Mesenchymal stem cell (in vitro differentiated cells and primary cell): ENCODE results near the gene FAM50B.

Experiments used
- DNase-seq: peaks from one replicate; pipeline ENCODE4 v3.0.0-alpha.2; 2013
- H2AFZ ChIP-seq: one replicate; pipeline ENCODE4 v1.6.1; 2013; ENCODE audit warnings: low read depth, mild to moderate bottlenecking, control low read depth, inconsistent platforms, low read length, moderate library complexity
- H2AK5ac ChIP-seq: 2 replicates; pipeline ENCODE4 v1.6.1; 2013; ENCODE audit warnings: low read length, moderate library complexity, mild to moderate bottlenecking, inconsistent platforms; ENCODE audit not compliant: severe bottlenecking
- H2BK120ac ChIP-seq: one replicate; pipeline ENCODE4 v1.6.1; 2013; ENCODE audit warnings: low read depth, mild to moderate bottlenecking, inconsistent platforms, low read length, moderate library complexity
- H2BK12ac ChIP-seq, 2 experiments: one replicate each; pipeline ENCODE4 v1.6.1; 2013; ENCODE audit warnings: inconsistent platforms in 2 of 2, low read length in 2 of 2, mild to moderate bottlenecking in 2 of 2, moderate library complexity in 2 of 2, control low read depth in 1 of 2
- H2BK15ac ChIP-seq: one replicate; pipeline ENCODE4 v1.6.1; 2013; ENCODE audit warnings: mild to moderate bottlenecking, low read depth, inconsistent platforms; ENCODE audit not compliant: poor library complexity, severe bottlenecking
- H2BK5ac ChIP-seq: 2 replicates; pipeline ENCODE4 v1.6.1; 2013; ENCODE audit warnings: low read depth, mild to moderate bottlenecking, low read length, control low read depth, inconsistent platforms; ENCODE audit not compliant: poor library complexity, severe bottlenecking
- H3K14ac ChIP-seq, 2 experiments: one replicate each; pipeline ENCODE4 v1.6.1; 2013; ENCODE audit warnings: inconsistent platforms in 2 of 2, low read length in 2 of 2, control low read depth in 1 of 2, mild to moderate bottlenecking in 1 of 2, moderate library complexity in 1 of 2
- H3K18ac ChIP-seq, 2 experiments: one replicate each; pipeline ENCODE4 v1.6.1; 2013; ENCODE audit warnings: inconsistent platforms in 2 of 2, low read length in 2 of 2, control low read depth in 1 of 2, low read depth in 1 of 2, mild to moderate bottlenecking in 1 of 2
- H3K23ac ChIP-seq, 2 experiments: one replicate each; pipeline ENCODE4 v1.6.1; 2013; ENCODE audit warnings: inconsistent platforms in 2 of 2, low read length in 2 of 2, mild to moderate bottlenecking in 2 of 2, moderate library complexity in 2 of 2, control low read depth in 1 of 2
- H3K27ac ChIP-seq: 2 replicates; pipeline ENCODE4 v1.5.1; 2013; ENCODE audit warnings: mild to moderate bottlenecking, moderate library complexity, low read length, control low read depth, inconsistent platforms; ENCODE audit not compliant: poor library complexity, severe bottlenecking
- H3K27me3 ChIP-seq, 2 experiments: 2 replicates each; pipeline versions ENCODE4 v1.6.1 to v1.7.0; 2013; ENCODE audit warnings: low read length in 2 of 2, mild to moderate bottlenecking in 2 of 2, moderate library complexity in 2 of 2, control low read depth in 1 of 2, inconsistent platforms in 1 of 2; ENCODE audit not compliant: control insufficient read depth in 1 of 2, insufficient read depth in 1 of 2
- H3K36me3 ChIP-seq, 2 experiments: 2 replicates each; pipeline versions ENCODE4 v1.6.1 to v1.7.0; 2013; ENCODE audit warnings: low read length in 2 of 2, control low read depth in 1 of 2, inconsistent platforms in 1 of 2, low read depth in 1 of 2, mild to moderate bottlenecking in 1 of 2; ENCODE audit not compliant: insufficient read depth in 2 of 2, control insufficient read depth in 1 of 2
- H3K4ac ChIP-seq, 2 experiments: one replicate each; pipeline ENCODE4 v1.6.1; 2013; ENCODE audit warnings: inconsistent platforms in 2 of 2, low read length in 2 of 2, mild to moderate bottlenecking in 2 of 2, moderate library complexity in 2 of 2, control low read depth in 1 of 2, low read depth in 1 of 2
- H3K4me1 ChIP-seq: 2 replicates; pipeline ENCODE4 v1.6.1; 2013; ENCODE audit warnings: low read depth, low read length, control low read depth; ENCODE audit not compliant: control insufficient read depth, insufficient read depth
- H3K4me2 ChIP-seq: 2 replicates; pipeline ENCODE4 v1.6.1; 2013; ENCODE audit warnings: low read length, mild to moderate bottlenecking, inconsistent platforms; ENCODE audit not compliant: poor library complexity, severe bottlenecking
- H3K4me3 ChIP-seq, 2 experiments: 2 replicates each; pipeline versions ENCODE4 v1.5.1 to v1.7.0; 2013; ENCODE audit warnings: low read length in 2 of 2, mild to moderate bottlenecking in 2 of 2, control low read depth in 1 of 2, low read depth in 1 of 2; ENCODE audit not compliant: insufficient read depth in 1 of 2
- H3K79me1 ChIP-seq: replicated peaks from 2 replicates; pipeline ENCODE4 v1.6.1; 2013; ENCODE audit warnings: mild to moderate bottlenecking, control low read depth, low read length, inconsistent platforms; ENCODE audit not compliant: poor library complexity, severe bottlenecking
- H3K9ac ChIP-seq: 2 replicates; pipeline ENCODE4 v1.7.0; 2013; ENCODE audit warnings: mild to moderate bottlenecking, low read length, moderate library complexity
- H3K9me3 ChIP-seq: 2 replicates; pipeline ENCODE4 v1.7.0; 2013; ENCODE audit warnings: mild to moderate bottlenecking, low read length; ENCODE audit not compliant: control insufficient read depth
- H4K8ac ChIP-seq: one replicate; pipeline ENCODE4 v1.6.1; 2013; ENCODE audit warnings: inconsistent platforms, mild to moderate bottlenecking, low read length, moderate library complexity
- H4K91ac ChIP-seq: one replicate; pipeline ENCODE4 v1.6.1; 2013; ENCODE audit warnings: mild to moderate bottlenecking, low read length, inconsistent platforms
- WGBS: methylation state at CpG from one replicate; pipeline ENCODE4 v1.1.7; 2013; ENCODE audit warnings: mixed read lengths; 5-methylcytosine and 5-hydroxymethylcytosine counted together

FAM50B gene

DNA sequence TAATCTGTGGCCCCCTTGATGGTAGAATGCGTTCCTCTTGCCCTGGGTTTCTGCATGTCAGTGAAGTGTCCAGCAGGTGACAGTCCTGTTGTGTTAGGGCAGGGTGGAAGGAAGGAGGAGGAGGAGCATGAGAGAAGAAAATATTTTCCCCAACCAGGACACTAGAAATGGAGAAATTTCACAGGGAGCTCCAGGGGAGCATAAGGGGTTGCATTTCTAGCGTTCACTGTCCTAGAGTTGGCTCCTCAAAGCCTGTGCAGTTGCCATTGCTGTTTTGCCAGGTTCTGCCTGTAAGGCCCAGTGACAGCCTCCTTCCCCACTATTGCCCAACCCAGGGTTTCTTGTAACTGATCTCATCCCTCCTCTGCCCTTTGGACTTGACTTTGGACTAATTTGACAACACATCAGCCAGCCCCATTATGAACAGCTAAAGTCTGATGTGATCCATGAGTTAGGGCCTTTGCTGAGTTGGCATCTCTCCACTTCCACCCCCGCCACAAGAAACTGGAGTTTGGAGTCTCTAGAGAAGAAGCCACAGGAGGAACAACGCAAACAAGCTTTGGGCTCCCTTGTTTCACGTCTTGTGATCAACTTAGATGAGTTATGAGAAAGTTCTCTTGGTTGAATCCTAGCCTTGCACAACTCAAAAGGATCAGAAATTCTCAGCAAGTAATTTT is 14.0 kb upstream of the FAM50B start:
- no peak for DNase-seq
- no peak overlapping the region for H2BK12ac ChIP-seq
- H3K79me1 ChIP-seq: no peaks in the 10 kb centered on the region
- H3K36me3 ChIP-seq: no peaks in the 10 kb centered on the region
- H4K91ac ChIP-seq: no peak overlapping the region
- H2BK15ac ChIP-seq: no peak overlapping the region
- H3K23ac ChIP-seq: no peak overlapping the region
- peak overlapping the region in 1 of 2 experiments; percentile 35 for H3K4me3 ChIP-seq
- no peak overlapping the region for H2BK5ac ChIP-seq
- no peak overlapping the region for H3K4ac ChIP-seq
- H3K4me2 ChIP-seq: no peak overlapping the region
- H4K8ac ChIP-seq: no peak overlapping the region
- WGBS: 95% methylated on average over 5 of the region's 5 CpGs
- no peaks in the 10 kb centered on the region for H3K9me3 ChIP-seq
- H3K27me3 ChIP-seq: no peaks in the 10 kb centered on the region
- H2AK5ac ChIP-seq: no peak overlapping the region
- no peak overlapping the region for H2BK120ac ChIP-seq
- H3K18ac ChIP-seq: no peak overlapping the region
- H3K14ac ChIP-seq: no peak overlapping the region
- H3K4me1 ChIP-seq: peaks cover 7% of the 10 kb centered on the region
- no peak overlapping the region for H3K27ac ChIP-seq
- peak overlapping the region; percentile 63 for H3K9ac ChIP-seq
- H2AFZ ChIP-seq: peak overlapping the region; percentile 51

DNA sequence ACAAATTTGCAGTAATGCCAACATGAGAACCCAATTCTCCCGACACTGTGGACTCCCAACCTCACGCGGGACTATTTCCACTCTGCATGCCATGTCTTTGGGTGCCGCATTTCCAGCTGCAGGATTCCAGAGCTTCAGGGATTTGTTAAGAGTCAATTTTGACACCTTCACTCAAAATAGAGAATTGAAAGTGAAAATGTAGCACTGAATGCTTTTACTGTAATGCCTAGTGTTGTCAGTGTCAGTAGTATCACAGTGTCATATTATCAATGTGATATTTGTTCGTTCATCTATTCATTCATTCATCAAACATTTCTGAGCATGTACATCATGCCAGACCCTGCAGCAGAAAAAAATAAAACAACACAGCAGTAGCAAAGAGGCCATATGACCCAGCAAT is 13.4 kb upstream of the FAM50B start:
- Histone ChIP-seq H3K27ac (no peak overlapping the region), H3K79me1 (no peaks in the 10 kb centered on the region), H2AK5ac (no peak overlapping the region), H3K4me3 (peak overlapping the region in 1 of 2 experiments; percentile 35), H3K18ac (no peak overlapping the region), H2BK12ac (no peak overlapping the region), H2BK15ac (no peak overlapping the region), H4K8ac (no peak overlapping the region), H3K4ac (no peak overlapping the region), H2BK5ac (no peak overlapping the region), H3K27me3 (no peaks in the 10 kb centered on the region), H3K23ac (no peak overlapping the region), H4K91ac (no peak overlapping the region), H3K4me1 (peaks cover 7% of the 10 kb centered on the region), H3K36me3 (no peaks in the 10 kb centered on the region), H3K9me3 (no peaks in the 10 kb centered on the region), H3K14ac (no peak overlapping the region), H3K9ac (no peak overlapping the region), H2BK120ac (no peak overlapping the region), H2AFZ (no peak overlapping the region), H3K4me2 (no peak overlapping the region)
- DNase-seq: no peak
- WGBS: 96% methylated on average over 5 of the region's 5 CpGs

DNA sequence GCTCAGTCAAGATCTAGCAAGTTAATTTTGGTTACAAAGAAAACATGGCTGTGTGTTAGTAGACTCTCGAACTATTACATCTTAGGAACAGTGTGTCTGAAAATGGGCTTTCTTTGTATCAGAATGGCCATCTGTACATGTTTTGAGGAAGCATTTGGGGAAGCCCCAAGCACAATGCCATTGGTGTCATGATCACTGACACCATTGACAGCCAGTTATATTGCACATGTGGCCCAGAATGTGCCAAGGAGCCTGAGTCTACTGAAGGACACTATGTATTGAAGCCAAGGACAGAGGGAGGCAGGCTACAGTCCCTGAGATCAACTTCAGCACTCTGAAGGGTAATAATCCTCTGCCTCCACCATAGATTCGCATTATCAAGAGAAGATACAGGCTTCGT is 12.6 kb upstream of the FAM50B start:
- peaks cover 7% of the 10 kb centered on the region for H3K4me1 ChIP-seq
- H3K18ac ChIP-seq: peak overlapping the region in 1 of 2 experiments; percentile 5
- no peak overlapping the region for H3K27ac ChIP-seq
- H2BK15ac ChIP-seq: no peak overlapping the region
- H2BK120ac ChIP-seq: no peak overlapping the region
- no peaks in the 10 kb centered on the region for H3K79me1 ChIP-seq
- no peak overlapping the region for H3K4me3 ChIP-seq
- no peak overlapping the region for H4K8ac ChIP-seq
- H4K91ac ChIP-seq: no peak overlapping the region
- 95% methylated on average over 1 of the region's 3 CpGs for WGBS
- H3K23ac ChIP-seq: no peak overlapping the region
- H3K9ac ChIP-seq: no peak overlapping the region
- H3K4me2 ChIP-seq: no peak overlapping the region
- no peak overlapping the region for H2AFZ ChIP-seq
- H3K4ac ChIP-seq: no peak overlapping the region
- H3K36me3 ChIP-seq: no peaks in the 10 kb centered on the region
- H2BK5ac ChIP-seq: no peak overlapping the region
- H2BK12ac ChIP-seq: no peak overlapping the region
- DNase-seq: no peak
- H3K9me3 ChIP-seq: no peaks in the 10 kb centered on the region
- no peaks in the 10 kb centered on the region for H3K27me3 ChIP-seq
- no peak overlapping the region for H2AK5ac ChIP-seq
- H3K14ac ChIP-seq: peak overlapping the region in 1 of 2 experiments; percentile 11

DNA sequence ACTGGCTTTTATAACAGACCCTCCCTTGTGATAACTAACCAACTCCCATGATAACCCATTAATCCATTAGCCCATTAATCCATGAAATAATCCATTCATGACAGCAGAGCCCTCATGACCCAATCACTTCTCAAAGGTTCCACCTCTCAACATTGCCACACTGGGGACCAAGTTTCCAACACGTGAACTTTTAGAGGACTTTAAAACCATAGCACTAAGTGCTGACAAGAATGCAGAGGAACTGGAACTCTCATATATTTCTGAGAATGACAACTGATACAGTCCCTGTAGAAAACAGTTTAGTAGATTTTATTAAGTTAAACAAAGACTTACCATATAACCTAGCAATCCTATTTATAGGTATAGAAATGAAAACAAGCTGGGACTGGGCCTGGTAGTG is 11.4 kb upstream of the FAM50B start:
- Histone ChIP-seq H2BK12ac (no peak overlapping the region), H3K27ac (no peak overlapping the region), H4K91ac (no peak overlapping the region), H3K4me2 (no peak overlapping the region), H3K4me1 (peaks cover 7% of the 10 kb centered on the region), H3K4me3 (no peak overlapping the region), H4K8ac (no peak overlapping the region), H3K9ac (no peak overlapping the region), H2BK120ac (no peak overlapping the region), H2BK15ac (no peak overlapping the region), H3K79me1 (no peaks in the 10 kb centered on the region), H2AFZ (no peak overlapping the region), H3K9me3 (no peaks in the 10 kb centered on the region), H2AK5ac (no peak overlapping the region), H3K36me3 (no peaks in the 10 kb centered on the region), H3K4ac (no peak overlapping the region), H3K18ac (no peak overlapping the region), H3K23ac (no peak overlapping the region), H3K27me3 (no peaks in the 10 kb centered on the region), H3K14ac (no peak overlapping the region), H2BK5ac (no peak overlapping the region)
- no peak for DNase-seq
- no CpG with 5 or more reads among the region's 1 CpG for WGBS
